Sigmoid colon (tissue), 4 donors: ENCODE measurements around the gene RPL7A.

ENCODE experiments used
- CTCF ChIP-seq, 4 experiments: fragments of 450-650 bp in 3 of 4; fragments of 200-600 bp in 1 of 4; IDR thresholded peaks; one replicate each; pipeline ENCODE4 v1.5.1; 2016 to 2019; ENCODE audit warnings: antibody characterized with exemption in 4 of 4, mild to moderate bottlenecking in 3 of 4, moderate library complexity in 2 of 4
- POLR2A ChIP-seq, 2 donors: fragments of 450-650 bp; IDR thresholded peaks; one replicate each; pipeline ENCODE4 v1.6.1; 2016; ENCODE audit warnings: antibody characterized with exemption in 2 of 2, mild to moderate bottlenecking in 2 of 2, moderate library complexity in 2 of 2
- POLR2AphosphoS5 ChIP-seq, 4 donors: sonication (generic); formaldehyde crosslinking; IDR thresholded peaks; one replicate each; pipeline ENCODE4 v1.6.1; 2017; ENCODE audit warnings: antibody characterized with exemption in 4 of 4

- TF ChIP-seq CTCF (IDR thresholded peaks at IDR 0.05) (no peak), POLR2A (IDR thresholded peaks at IDR 0.05) (no peak), POLR2AphosphoS5 (IDR thresholded peaks at IDR 0.05) (no peak)
Observed at GRCh38 chr9:133344979-133345378, 3.0 kb upstream of the RPL7A start.
